GM20000 (cell line): ENCODE results near the gene EPB41.

Experiments
- DNase-seq: peaks from one replicate; pipeline ENCODE4 v3.0.0; 2012; ENCODE audit warnings: low spot score
- CTCF ChIP-seq: IDR thresholded peaks from 2 replicates; pipeline ENCODE4 v1.5.1; 2012; ENCODE audit warnings: mild to moderate bottlenecking, control low read depth; ENCODE audit errors: extremely low read depth, missing control alignments

Gene EPB41

GRCh38 chr1:28887419-28887834, 26.9 kb upstream of the EPB41 start:
- TF ChIP-seq CTCF: no peak
- DNase-seq: peak; percentile 59

GRCh38 chr1:28887835-28888682, 26.3 kb upstream of the EPB41 start:
- no peak for DNase-seq
- no peak for TF ChIP-seq CTCF

- no peak for TF ChIP-seq CTCF
- DNase-seq: no peak
These were observed 25.5 kb upstream of the EPB41 start for GRCh38 chr1:28888915-28889314.

GRCh38 chr1:28889357-28889756, 25.0 kb upstream of the EPB41 start:
- DNase-seq: no peak
- TF ChIP-seq CTCF: no peak

- no peak for TF ChIP-seq CTCF
- no peak for DNase-seq
These were observed 23.9 kb upstream of the EPB41 start for GRCh38 chr1:28890435-28890834.

GRCh38 chr1:28890836-28891235, 23.5 kb upstream of the EPB41 start:
- TF ChIP-seq CTCF: no peak
- DNase-seq: no peak

GRCh38 chr1:28891256-28891655, 23.1 kb upstream of the EPB41 start:
- no peak for DNase-seq
- no peak for TF ChIP-seq CTCF
